GM12878 (cell line): ENCODE data around the gene DIAPH2.

ENCODE experiments used
- CEBPB ChIP-seq, 2 experiments: fragments of 150-350 bp in 1 of 2; IDR thresholded peaks; 2 replicates each; pipeline ENCODE4 v1.6.1; 2012 to 2014; ENCODE audit warnings: low read depth in 2 of 2, low read length in 2 of 2, borderline replicate concordance in 1 of 2, inconsistent platforms in 1 of 2
- EP300 ChIP-seq, 2 experiments: fragments of 150-350 bp in 1 of 2; IDR thresholded peaks; 2 replicates each; pipeline ENCODE4 v1.6.1; 2011 to 2012; ENCODE audit warnings: low read depth in 2 of 2, low read length in 2 of 2, borderline replicate concordance in 1 of 2, improper control_type of control experiment in 1 of 2, inconsistent platforms in 1 of 2; ENCODE audit not compliant: control insufficient read depth in 1 of 2
- ESRRA ChIP-seq: IDR thresholded peaks from 2 replicates; pipeline ENCODE4 v1.6.1; 2012; ENCODE audit warnings: mild to moderate bottlenecking, low read length, improper control_type of control experiment
- HDAC2 ChIP-seq: fragments of 200-600 bp; sonication (generic); IDR thresholded peaks from 2 replicates; pipeline ENCODE4 v1.6.1; 2017
- POLR2A ChIP-seq: IDR thresholded peaks from 2 replicates; pipeline ENCODE4 v1.6.1; 2011; ENCODE audit warnings: low read depth, mild to moderate bottlenecking, low read length
- SIN3A ChIP-seq: IDR thresholded peaks from 2 replicates; pipeline ENCODE4 v1.6.1; 2012; ENCODE audit warnings: low read depth, low read length, improper control_type of control experiment
- TAF1 ChIP-seq: IDR thresholded peaks from 2 replicates; pipeline ENCODE4 v1.6.1; 2011; ENCODE audit warnings: mild to moderate bottlenecking, low read depth, low read length, borderline replicate concordance
- TF ChIP-seq, protein P1 (sequence below): fragments of 450-650 bp; IDR thresholded peaks from 2 replicates; pipeline ENCODE4 v1.6.1; 2018; ENCODE audit warnings: borderline replicate concordance, mild to moderate bottlenecking; ENCODE audit not compliant: partially characterized antibody
- TF ChIP-seq, protein P2 (sequence below), 3 experiments: IDR thresholded peaks in 2 of 3; conservative IDR thresholded peaks in 1 of 3; 2 replicates each; pipeline ENCODE4 v1.5.1; 2011; ENCODE audit warnings: low read depth in 3 of 3, low read length in 3 of 3, mild to moderate bottlenecking in 3 of 3, control low read depth in 2 of 3, moderate library complexity in 2 of 3, inconsistent platforms in 1 of 3, mixed read lengths in 1 of 3; ENCODE audit not compliant: control insufficient read depth in 2 of 3, insufficient read depth in 1 of 3; ENCODE audit errors: extremely low read depth in 1 of 3

DNA sequence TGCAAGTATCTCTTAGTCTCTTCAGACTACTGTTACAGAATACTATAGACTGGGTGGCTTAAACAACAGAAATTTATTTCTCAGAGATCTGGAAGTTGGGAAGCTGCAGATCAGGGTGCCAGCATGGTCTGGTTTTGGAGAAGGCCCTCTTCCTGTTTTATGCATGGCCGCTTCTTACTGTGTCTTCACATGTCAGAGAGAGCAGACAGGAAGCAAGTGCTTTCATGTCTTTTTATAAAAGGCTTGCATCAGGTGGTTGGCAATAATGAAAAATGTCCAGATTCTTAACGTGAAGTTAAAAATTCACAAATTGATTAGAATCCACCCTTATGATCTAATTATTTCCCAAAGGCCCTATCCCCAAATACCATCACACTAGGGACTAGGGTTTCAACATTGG lies 484.0 kb downstream of the DIAPH2 start:
- TF ChIP-seq TAF1, result no peak
- TF ChIP-seq EP300 (IDR thresholded peaks at IDR 0.05; ENCODE audit: borderline replicate concordance in 1 of 2, control insufficient read depth in 1 of 2, low read depth in 2 of 2, low read length in 2 of 2), result no peak
- TF ChIP-seq, protein P1, sequence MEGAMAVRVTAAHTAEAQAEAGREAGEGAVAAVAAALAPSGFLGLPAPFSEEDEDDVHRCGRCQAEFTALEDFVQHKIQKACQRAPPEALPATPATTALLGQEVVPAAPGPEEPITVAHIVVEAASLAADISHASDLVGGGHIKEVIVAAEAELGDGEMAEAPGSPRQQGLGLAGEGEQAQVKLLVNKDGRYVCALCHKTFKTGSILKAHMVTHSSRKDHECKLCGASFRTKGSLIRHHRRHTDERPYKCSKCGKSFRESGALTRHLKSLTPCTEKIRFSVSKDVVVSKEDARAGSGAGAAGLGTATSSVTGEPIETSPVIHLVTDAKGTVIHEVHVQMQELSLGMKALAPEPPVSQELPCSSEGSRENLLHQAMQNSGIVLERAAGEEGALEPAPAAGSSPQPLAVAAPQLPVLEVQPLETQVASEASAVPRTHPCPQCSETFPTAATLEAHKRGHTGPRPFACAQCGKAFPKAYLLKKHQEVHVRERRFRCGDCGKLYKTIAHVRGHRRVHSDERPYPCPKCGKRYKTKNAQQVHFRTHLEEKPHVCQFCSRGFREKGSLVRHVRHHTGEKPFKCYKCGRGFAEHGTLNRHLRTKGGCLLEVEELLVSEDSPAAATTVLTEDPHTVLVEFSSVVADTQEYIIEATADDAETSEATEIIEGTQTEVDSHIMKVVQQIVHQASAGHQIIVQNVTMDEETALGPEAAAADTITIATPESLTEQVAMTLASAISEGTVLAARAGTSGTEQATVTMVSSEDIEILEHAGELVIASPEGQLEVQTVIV, result no peak
- TF ChIP-seq, protein P2, sequence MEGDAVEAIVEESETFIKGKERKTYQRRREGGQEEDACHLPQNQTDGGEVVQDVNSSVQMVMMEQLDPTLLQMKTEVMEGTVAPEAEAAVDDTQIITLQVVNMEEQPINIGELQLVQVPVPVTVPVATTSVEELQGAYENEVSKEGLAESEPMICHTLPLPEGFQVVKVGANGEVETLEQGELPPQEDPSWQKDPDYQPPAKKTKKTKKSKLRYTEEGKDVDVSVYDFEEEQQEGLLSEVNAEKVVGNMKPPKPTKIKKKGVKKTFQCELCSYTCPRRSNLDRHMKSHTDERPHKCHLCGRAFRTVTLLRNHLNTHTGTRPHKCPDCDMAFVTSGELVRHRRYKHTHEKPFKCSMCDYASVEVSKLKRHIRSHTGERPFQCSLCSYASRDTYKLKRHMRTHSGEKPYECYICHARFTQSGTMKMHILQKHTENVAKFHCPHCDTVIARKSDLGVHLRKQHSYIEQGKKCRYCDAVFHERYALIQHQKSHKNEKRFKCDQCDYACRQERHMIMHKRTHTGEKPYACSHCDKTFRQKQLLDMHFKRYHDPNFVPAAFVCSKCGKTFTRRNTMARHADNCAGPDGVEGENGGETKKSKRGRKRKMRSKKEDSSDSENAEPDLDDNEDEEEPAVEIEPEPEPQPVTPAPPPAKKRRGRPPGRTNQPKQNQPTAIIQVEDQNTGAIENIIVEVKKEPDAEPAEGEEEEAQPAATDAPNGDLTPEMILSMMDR (IDR thresholded peaks at IDR 0.05 in 2 of 3, conservative IDR thresholded peaks at IDR 0.05 in 1 of 3; ENCODE audit: control insufficient read depth in 2 of 3, extremely low read depth in 1 of 3, insufficient read depth in 1 of 3, low read depth in 3 of 3, low read length in 3 of 3), result no peak
- no peak for TF ChIP-seq CEBPB (IDR thresholded peaks at IDR 0.05; ENCODE audit: borderline replicate concordance in 1 of 2, low read depth in 2 of 2, low read length in 2 of 2)
- TF ChIP-seq HDAC2, result no peak
- no peak for TF ChIP-seq POLR2A
- TF ChIP-seq SIN3A, result no peak
- TF ChIP-seq ESRRA, result no peak
